Mesenchymal stem cell (in vitro differentiated cells and primary cell): ENCODE data around the gene CTDSP2.
A peak's percentile ranks its signal among the peaks of the same experiment; 100 is the strongest.

Experiments used
- DNase-seq: peaks from one replicate; pipeline ENCODE4 v3.0.0-alpha.2; 2013
- H2AFZ ChIP-seq: one replicate; pipeline ENCODE4 v1.6.1; 2013; ENCODE audit warnings: low read depth, mild to moderate bottlenecking, control low read depth, inconsistent platforms, low read length, moderate library complexity
- H2AK5ac ChIP-seq: 2 replicates; pipeline ENCODE4 v1.6.1; 2013; ENCODE audit warnings: low read length, moderate library complexity, mild to moderate bottlenecking, inconsistent platforms; ENCODE audit not compliant: severe bottlenecking
- H2BK120ac ChIP-seq: one replicate; pipeline ENCODE4 v1.6.1; 2013; ENCODE audit warnings: low read depth, mild to moderate bottlenecking, inconsistent platforms, low read length, moderate library complexity
- H2BK12ac ChIP-seq, 2 experiments: one replicate each; pipeline ENCODE4 v1.6.1; 2013; ENCODE audit warnings: inconsistent platforms in 2 of 2, low read length in 2 of 2, mild to moderate bottlenecking in 2 of 2, moderate library complexity in 2 of 2, control low read depth in 1 of 2
- H2BK15ac ChIP-seq: one replicate; pipeline ENCODE4 v1.6.1; 2013; ENCODE audit warnings: mild to moderate bottlenecking, low read depth, inconsistent platforms; ENCODE audit not compliant: poor library complexity, severe bottlenecking
- H2BK5ac ChIP-seq: 2 replicates; pipeline ENCODE4 v1.6.1; 2013; ENCODE audit warnings: low read depth, mild to moderate bottlenecking, low read length, control low read depth, inconsistent platforms; ENCODE audit not compliant: poor library complexity, severe bottlenecking
- H3K14ac ChIP-seq, 2 experiments: one replicate each; pipeline ENCODE4 v1.6.1; 2013; ENCODE audit warnings: inconsistent platforms in 2 of 2, low read length in 2 of 2, control low read depth in 1 of 2, mild to moderate bottlenecking in 1 of 2, moderate library complexity in 1 of 2
- H3K18ac ChIP-seq, 2 experiments: one replicate each; pipeline ENCODE4 v1.6.1; 2013; ENCODE audit warnings: inconsistent platforms in 2 of 2, low read length in 2 of 2, control low read depth in 1 of 2, low read depth in 1 of 2, mild to moderate bottlenecking in 1 of 2
- H3K23ac ChIP-seq, 2 experiments: one replicate each; pipeline ENCODE4 v1.6.1; 2013; ENCODE audit warnings: inconsistent platforms in 2 of 2, low read length in 2 of 2, mild to moderate bottlenecking in 2 of 2, moderate library complexity in 2 of 2, control low read depth in 1 of 2
- H3K27ac ChIP-seq: 2 replicates; pipeline ENCODE4 v1.5.1; 2013; ENCODE audit warnings: mild to moderate bottlenecking, moderate library complexity, low read length, control low read depth, inconsistent platforms; ENCODE audit not compliant: poor library complexity, severe bottlenecking
- H3K27me3 ChIP-seq, 2 experiments: 2 replicates each; pipeline versions ENCODE4 v1.6.1 to v1.7.0; 2013; ENCODE audit warnings: low read length in 2 of 2, mild to moderate bottlenecking in 2 of 2, moderate library complexity in 2 of 2, control low read depth in 1 of 2, inconsistent platforms in 1 of 2; ENCODE audit not compliant: control insufficient read depth in 1 of 2, insufficient read depth in 1 of 2
- H3K36me3 ChIP-seq, 2 experiments: 2 replicates each; pipeline versions ENCODE4 v1.6.1 to v1.7.0; 2013; ENCODE audit warnings: low read length in 2 of 2, control low read depth in 1 of 2, inconsistent platforms in 1 of 2, low read depth in 1 of 2, mild to moderate bottlenecking in 1 of 2; ENCODE audit not compliant: insufficient read depth in 2 of 2, control insufficient read depth in 1 of 2
- H3K4ac ChIP-seq, 2 experiments: one replicate each; pipeline ENCODE4 v1.6.1; 2013; ENCODE audit warnings: inconsistent platforms in 2 of 2, low read length in 2 of 2, mild to moderate bottlenecking in 2 of 2, moderate library complexity in 2 of 2, control low read depth in 1 of 2, low read depth in 1 of 2
- H3K4me1 ChIP-seq: 2 replicates; pipeline ENCODE4 v1.6.1; 2013; ENCODE audit warnings: low read depth, low read length, control low read depth; ENCODE audit not compliant: control insufficient read depth, insufficient read depth
- H3K4me2 ChIP-seq: 2 replicates; pipeline ENCODE4 v1.6.1; 2013; ENCODE audit warnings: low read length, mild to moderate bottlenecking, inconsistent platforms; ENCODE audit not compliant: poor library complexity, severe bottlenecking
- H3K4me3 ChIP-seq, 2 experiments: 2 replicates each; pipeline versions ENCODE4 v1.5.1 to v1.7.0; 2013; ENCODE audit warnings: low read length in 2 of 2, mild to moderate bottlenecking in 2 of 2, control low read depth in 1 of 2, low read depth in 1 of 2; ENCODE audit not compliant: insufficient read depth in 1 of 2
- H3K79me1 ChIP-seq: replicated peaks from 2 replicates; pipeline ENCODE4 v1.6.1; 2013; ENCODE audit warnings: mild to moderate bottlenecking, control low read depth, low read length, inconsistent platforms; ENCODE audit not compliant: poor library complexity, severe bottlenecking
- H3K9ac ChIP-seq: 2 replicates; pipeline ENCODE4 v1.7.0; 2013; ENCODE audit warnings: mild to moderate bottlenecking, low read length, moderate library complexity
- H3K9me3 ChIP-seq: 2 replicates; pipeline ENCODE4 v1.7.0; 2013; ENCODE audit warnings: mild to moderate bottlenecking, low read length; ENCODE audit not compliant: control insufficient read depth
- H4K8ac ChIP-seq: one replicate; pipeline ENCODE4 v1.6.1; 2013; ENCODE audit warnings: inconsistent platforms, mild to moderate bottlenecking, low read length, moderate library complexity
- H4K91ac ChIP-seq: one replicate; pipeline ENCODE4 v1.6.1; 2013; ENCODE audit warnings: mild to moderate bottlenecking, low read length, inconsistent platforms
- WGBS: methylation state at CpG from one replicate; pipeline ENCODE4 v1.1.7; 2013; ENCODE audit warnings: mixed read lengths; 5-methylcytosine and 5-hydroxymethylcytosine counted together

The CTDSP2 gene

GRCh38 chr12:57807285-57807684, 39.2 kb downstream of the CTDSP2 start:
- H2AK5ac ChIP-seq = no peak overlapping the region
- H3K14ac ChIP-seq = no peak overlapping the region
- H3K4me1 ChIP-seq = peaks cover 2% of the 10 kb centered on the region
- no peaks in the 10 kb centered on the region for H3K27me3 ChIP-seq
- H2BK12ac ChIP-seq = no peak overlapping the region
- no peak overlapping the region for H3K4ac ChIP-seq
- no peak overlapping the region for H3K4me3 ChIP-seq
- no peak overlapping the region for H4K91ac ChIP-seq
- H2BK15ac ChIP-seq = no peak overlapping the region
- no peak overlapping the region for H3K4me2 ChIP-seq
- WGBS = 93% methylated on average over 9 of the region's 9 CpGs
- peaks cover 36 to 89% of the 10 kb centered on the region in 2 experiments for H3K36me3 ChIP-seq
- no peak overlapping the region for H4K8ac ChIP-seq
- H2AFZ ChIP-seq = no peak overlapping the region
- H3K79me1 ChIP-seq = peaks cover 1% of the 10 kb centered on the region
- H2BK120ac ChIP-seq = no peak overlapping the region
- H3K9me3 ChIP-seq = no peaks in the 10 kb centered on the region
- H3K9ac ChIP-seq = no peak overlapping the region
- DNase-seq = no peak
- no peak overlapping the region for H3K18ac ChIP-seq
- H3K23ac ChIP-seq = no peak overlapping the region
- no peak overlapping the region for H3K27ac ChIP-seq
- H2BK5ac ChIP-seq = no peak overlapping the region

GRCh38 chr12:57806677-57807076, 39.9 kb downstream of the CTDSP2 start:
- no peak overlapping the region for H2BK15ac ChIP-seq
- no peaks in the 10 kb centered on the region for H3K27me3 ChIP-seq
- H2BK12ac ChIP-seq = no peak overlapping the region
- no peak overlapping the region for H3K27ac ChIP-seq
- no peak overlapping the region for H3K9ac ChIP-seq
- no peak overlapping the region for H3K18ac ChIP-seq
- no peak overlapping the region for H2AK5ac ChIP-seq
- no peak overlapping the region for H3K14ac ChIP-seq
- H3K36me3 ChIP-seq = peaks cover 41 to 89% of the 10 kb centered on the region in 2 experiments
- no peaks in the 10 kb centered on the region for H3K9me3 ChIP-seq
- no peak overlapping the region for H3K4me3 ChIP-seq
- WGBS = 97% methylated on average over 2 of the region's 3 CpGs
- H3K4ac ChIP-seq = no peak overlapping the region
- DNase-seq = no peak
- no peak overlapping the region for H3K4me2 ChIP-seq
- H2AFZ ChIP-seq = no peak overlapping the region
- no peak overlapping the region for H4K8ac ChIP-seq
- H3K79me1 ChIP-seq = peaks cover 4% of the 10 kb centered on the region
- no peak overlapping the region for H2BK120ac ChIP-seq
- peaks cover 2% of the 10 kb centered on the region for H3K4me1 ChIP-seq
- H2BK5ac ChIP-seq = no peak overlapping the region
- H3K23ac ChIP-seq = no peak overlapping the region
- H4K91ac ChIP-seq = no peak overlapping the region

- Histone ChIP-seq H3K4ac (no peak overlapping the region), H3K36me3 (peaks cover 29 to 83% of the 10 kb centered on the region in 2 experiments), H2BK120ac (no peak overlapping the region), H3K9ac (peak overlapping the region; percentile 9), H3K23ac (no peak overlapping the region), H3K9me3 (no peaks in the 10 kb centered on the region), H3K4me2 (no peak overlapping the region), H3K4me3 (no peak overlapping the region), H3K27ac (no peak overlapping the region), H2AFZ (no peak overlapping the region), H3K4me1 (peaks cover 2% of the 10 kb centered on the region), H3K14ac (no peak overlapping the region), H2BK15ac (no peak overlapping the region), H4K91ac (no peak overlapping the region), H2BK5ac (no peak overlapping the region), H2AK5ac (no peak overlapping the region), H4K8ac (no peak overlapping the region), H3K18ac (no peak overlapping the region), H3K27me3 (no peaks in the 10 kb centered on the region), H2BK12ac (no peak overlapping the region), H3K79me1 (peaks cover 4% of the 10 kb centered on the region)
- 64% methylated on average over 9 of the region's 9 CpGs for WGBS
- peak; percentile 64 for DNase-seq
Observed at GRCh38 chr12:57803319-57803893, 43.1 kb downstream of the CTDSP2 start.

GRCh38 chr12:57802607-57803006, 43.9 kb downstream of the CTDSP2 start:
- DNase-seq = no peak

More at GRCh38 chr12:57802607-57803006, 43.9 kb downstream of the CTDSP2 start:
- Histone ChIP-seq H3K14ac (no peak overlapping the region), H3K9me3 (no peaks in the 10 kb centered on the region), H4K91ac (peak overlapping the region; percentile 47), H3K4me1 (peaks cover 2% of the 10 kb centered on the region), H3K4me2 (no peak overlapping the region), H3K9ac (no peak overlapping the region), H2BK15ac (no peak overlapping the region), H3K4me3 (no peak overlapping the region), H4K8ac (no peak overlapping the region), H2BK120ac (no peak overlapping the region), H2AK5ac (no peak overlapping the region), H3K4ac (no peak overlapping the region), H3K23ac (no peak overlapping the region), H3K79me1 (peaks cover 4% of the 10 kb centered on the region), H3K18ac (no peak overlapping the region), H3K27ac (no peak overlapping the region), H2AFZ (no peak overlapping the region), H2BK5ac (no peak overlapping the region), H2BK12ac (no peak overlapping the region), H3K36me3 (peaks cover 22 to 82% of the 10 kb centered on the region in 2 experiments), H3K27me3 (no peaks in the 10 kb centered on the region)
- no CpG with 5 or more reads among the region's 1 CpG for WGBS
